Measurements from ENCODE around the gene MVK.

Gene MVK

GRCh38 chr12:109607618-109608017, 34.0 kb downstream of the MVK start:
- no peak for TF ChIP-seq EZH2phosphoT487 (conservative IDR thresholded peaks at IDR 0.05; ENCODE audit: low read length)
- no peak for TF ChIP-seq CTCF (IDR thresholded peaks at IDR 0.05; ENCODE audit: insufficient read depth, low read length, poor library complexity, severe bottlenecking)
- Histone ChIP-seq H2AFZ (ENCODE audit: low read depth, low read length, severe bottlenecking) (no peak overlapping the region), H3K27ac (ENCODE audit: low read depth, low read length) (no peak overlapping the region), H3K9me3 (ENCODE audit: insufficient read depth, low read length) (no peaks in the 10 kb centered on the region), H3K4me3 (ENCODE audit: insufficient read depth, low read length, poor library complexity, severe bottlenecking) (no peak overlapping the region), H3K36me3 (ENCODE audit: low read length) (no peaks in the 10 kb centered on the region), H3F3A (ENCODE audit: insufficient read depth) (no peaks in the 10 kb centered on the region), H3K9ac (ENCODE audit: low read length) (no peak overlapping the region), H3K79me2 (ENCODE audit: insufficient read depth, low read length) (no peaks in the 10 kb centered on the region), H3K27me3 (ENCODE audit: low read length) (no peaks in the 10 kb centered on the region), H3K4me2 (ENCODE audit: low read depth, low read length, poor library complexity, severe bottlenecking) (no peak overlapping the region), H3K9me2 (replicated peaks; ENCODE audit: insufficient read depth, low read length) (no peaks in the 10 kb centered on the region), H4K20me1 (ENCODE audit: low read depth, low read length) (no peaks in the 10 kb centered on the region)

- H4K20me1 ChIP-seq (ENCODE audit: low read depth, low read length) = no peaks in the 10 kb centered on the region
Measured at GRCh38 chr12:109608270-109608669, 34.7 kb downstream of the MVK start.

GRCh38 chr12:109608793-109609192, 35.2 kb downstream of the MVK start:
- Histone ChIP-seq H3F3A (ENCODE audit: insufficient read depth) (no peaks in the 10 kb centered on the region), H3K9ac (ENCODE audit: low read length) (no peak overlapping the region), H3K4me2 (ENCODE audit: low read depth, low read length, poor library complexity, severe bottlenecking) (no peak overlapping the region), H3K27me3 (ENCODE audit: low read length) (no peaks in the 10 kb centered on the region), H4K20me1 (ENCODE audit: low read depth, low read length) (no peaks in the 10 kb centered on the region), H3K9me3 (ENCODE audit: insufficient read depth, low read length) (no peaks in the 10 kb centered on the region), H3K79me2 (ENCODE audit: insufficient read depth, low read length) (no peaks in the 10 kb centered on the region), H2AFZ (ENCODE audit: low read depth, low read length, severe bottlenecking) (no peak overlapping the region), H3K4me3 (ENCODE audit: insufficient read depth, low read length, poor library complexity, severe bottlenecking) (no peak overlapping the region), H3K36me3 (ENCODE audit: low read length) (no peaks in the 10 kb centered on the region), H3K27ac (ENCODE audit: low read depth, low read length) (no peak overlapping the region), H3K9me2 (replicated peaks; ENCODE audit: insufficient read depth, low read length) (no peaks in the 10 kb centered on the region)
- TF ChIP-seq CTCF (IDR thresholded peaks at IDR 0.05; ENCODE audit: insufficient read depth, low read length, poor library complexity, severe bottlenecking) = no peak
- TF ChIP-seq EZH2phosphoT487 (conservative IDR thresholded peaks at IDR 0.05; ENCODE audit: low read length) = no peak

More at GRCh38 chr12:109608270-109608669, 34.7 kb downstream of the MVK start:
- H3K9me3 ChIP-seq (ENCODE audit: insufficient read depth, low read length) = no peaks in the 10 kb centered on the region
- H3K4me3 ChIP-seq (ENCODE audit: insufficient read depth, low read length, poor library complexity, severe bottlenecking) = no peak overlapping the region
- no peak overlapping the region for H2AFZ ChIP-seq (ENCODE audit: low read depth, low read length, severe bottlenecking)
- no peak overlapping the region for H3K4me2 ChIP-seq (ENCODE audit: low read depth, low read length, poor library complexity, severe bottlenecking)
- no peak overlapping the region for H3K27ac ChIP-seq (ENCODE audit: low read depth, low read length)
- TF ChIP-seq CTCF (IDR thresholded peaks at IDR 0.05; ENCODE audit: insufficient read depth, low read length, poor library complexity, severe bottlenecking) (no peak), EZH2phosphoT487 (conservative IDR thresholded peaks at IDR 0.05; ENCODE audit: low read length) (no peak)
- H3K79me2 ChIP-seq (ENCODE audit: insufficient read depth, low read length) = no peaks in the 10 kb centered on the region
- H3K9me2 ChIP-seq (replicated peaks; ENCODE audit: insufficient read depth, low read length) = no peaks in the 10 kb centered on the region
- H3K9ac ChIP-seq (ENCODE audit: low read length) = no peak overlapping the region
- no peaks in the 10 kb centered on the region for H3F3A ChIP-seq (ENCODE audit: insufficient read depth)
- no peaks in the 10 kb centered on the region for H3K27me3 ChIP-seq (ENCODE audit: low read length)
- H3K36me3 ChIP-seq (ENCODE audit: low read length) = no peaks in the 10 kb centered on the region
